ENCODE data around the gene RFX2. TPM values are rescaled to one million over a fixed set of nuclear protein-coding genes. Genes with fewer than 3 reads are reported as not detected.

Gene RFX2
- total RNA-seq, 1 experiment from 2014 or later: 13.7 TPM

- Mint-ChIP-seq H3K27ac (ENCODE audit: unreplicated experiment) (peak overlapping the region; percentile 93), H3K36me3 (ENCODE audit: insufficient read depth, unreplicated experiment) (peaks cover 20% of the 10 kb centered on the region), H3K27me3 (ENCODE audit: unreplicated experiment) (no peaks in the 10 kb centered on the region), H3K9me3 (ENCODE audit: low read depth, unreplicated experiment) (no peaks in the 10 kb centered on the region), H3K4me3 (ENCODE audit: low read depth, unreplicated experiment) (peak overlapping the region; percentile 64), H3K4me1 (ENCODE audit: low read depth, unreplicated experiment) (peaks cover 21% of the 10 kb centered on the region)
- DNase-seq: no peak
- BruUV-seq (replicated peaks): TSS peak; percentile 76
- CTCF ChIA-PET: interaction anchor here (0.6 to 1.3 kb wide), 6 partner anchors 13 to 106 kb away, joined by 3 to 7 read pairs (median 4); no protein-coding TSS in a partner anchor
- TF ChIP-seq CTCF (IDR thresholded peaks at IDR 0.05; ENCODE audit: unreplicated experiment): no peak
- intact Hi-C loops (cut with micrococcal nuclease; ENCODE audit: unreplicated experiment): no loop called here
These were observed 18.5 kb downstream of the RFX2 start for GRCh38 chr19:6091771-6092291.

- DNase-seq: no peak
- intact Hi-C loops (cut with micrococcal nuclease; ENCODE audit: unreplicated experiment): no loop called here
- Mint-ChIP-seq H3K9me3 (ENCODE audit: low read depth, unreplicated experiment) (no peaks in the 10 kb centered on the region), H3K4me1 (ENCODE audit: low read depth, unreplicated experiment) (peaks cover 21% of the 10 kb centered on the region), H3K27me3 (ENCODE audit: unreplicated experiment) (no peaks in the 10 kb centered on the region), H3K4me3 (ENCODE audit: low read depth, unreplicated experiment) (no peak overlapping the region), H3K27ac (ENCODE audit: unreplicated experiment) (no peak overlapping the region), H3K36me3 (ENCODE audit: insufficient read depth, unreplicated experiment) (peaks cover 20% of the 10 kb centered on the region)
- no peak for TF ChIP-seq CTCF (IDR thresholded peaks at IDR 0.05; ENCODE audit: unreplicated experiment)
- CTCF ChIA-PET: interaction anchor here (0.7 kb wide), 1 partner anchor 319 kb away, joined by 3 read pairs; no protein-coding TSS in a partner anchor
- no TSS peak for BruUV-seq (replicated peaks)
These were observed 19.7 kb downstream of the RFX2 start for GRCh38 chr19:6090634-6091033.

- CTCF ChIA-PET: no interaction called here
- intact Hi-C loops (cut with micrococcal nuclease; ENCODE audit: unreplicated experiment): loop anchor here (1.0 kb wide), 1 partner anchor 19 kb away; no protein-coding TSS in a partner anchor
- DNase-seq: no peak
- Mint-ChIP-seq H3K36me3 (ENCODE audit: insufficient read depth, unreplicated experiment) (peaks cover 20% of the 10 kb centered on the region), H3K27ac (ENCODE audit: unreplicated experiment) (peak overlapping the region; percentile 91), H3K4me1 (ENCODE audit: low read depth, unreplicated experiment) (peaks cover 21% of the 10 kb centered on the region), H3K27me3 (ENCODE audit: unreplicated experiment) (no peaks in the 10 kb centered on the region), H3K9me3 (ENCODE audit: low read depth, unreplicated experiment) (no peaks in the 10 kb centered on the region), H3K4me3 (ENCODE audit: low read depth, unreplicated experiment) (peak overlapping the region; percentile 64)
- TF ChIP-seq CTCF (IDR thresholded peaks at IDR 0.05; ENCODE audit: unreplicated experiment): no peak
- no TSS peak for BruUV-seq (replicated peaks)
These were observed 21.7 kb downstream of the RFX2 start for GRCh38 chr19:6088602-6089049.

GRCh38 chr19:6087074-6087571 lies 23.2 kb downstream of the RFX2 start:
- CTCF ChIA-PET: interaction anchor here (0.6 to 1.2 kb wide), 4 partner anchors 10 to 30 kb away, joined by 3 read pairs; no protein-coding TSS in a partner anchor
- no peaks in the 10 kb centered on the region for H3K27me3 Mint-ChIP-seq (ENCODE audit: unreplicated experiment)
- no TSS peak for BruUV-seq (replicated peaks)
- peak overlapping the region; percentile 91 for H3K27ac Mint-ChIP-seq (ENCODE audit: unreplicated experiment)
- TF ChIP-seq CTCF (IDR thresholded peaks at IDR 0.05; ENCODE audit: unreplicated experiment): no peak
- peak overlapping the region; percentile 64 for H3K4me3 Mint-ChIP-seq (ENCODE audit: low read depth, unreplicated experiment)
- peaks cover 11% of the 10 kb centered on the region for H3K36me3 Mint-ChIP-seq (ENCODE audit: insufficient read depth, unreplicated experiment)
- peaks cover 11% of the 10 kb centered on the region for H3K4me1 Mint-ChIP-seq (ENCODE audit: low read depth, unreplicated experiment)
- DNase-seq: no peak
- intact Hi-C loops (cut with micrococcal nuclease; ENCODE audit: unreplicated experiment): no loop called here
- H3K9me3 Mint-ChIP-seq (ENCODE audit: low read depth, unreplicated experiment): no peaks in the 10 kb centered on the region

Measured in Calu3 (cell line).